Stimulated activated naive CD8-positive, alpha-beta T cell treated with anti-CD3 and anti-CD28 coated beads, Interleukin-15, amount 100 ng/mL, for 72 hours (primary cell): ENCODE data around the gene RAC3.
A peak's percentile ranks its signal among the peaks of the same experiment; 100 is the strongest.
"Not testable (repeated sequence)": the region's sequence is repeated elsewhere in the genome, so short reads cannot be mapped to it uniquely, and the experiment has no call there.

Experiments used
- ATAC-seq: fragments of 150-1000 bp; cut with Tn5 transposase; 2 replicates; pipeline ENCODE4 v1.10.0; 2021; ENCODE audit warnings: mild to moderate bottlenecking, moderate library complexity
- DNase-seq, 2 donors: peaks; one replicate each; pipeline ENCODE4 v3.0.0; 2021 to 2022
- H3K27ac Mint-ChIP-seq, 2 donors: one replicate each; pipeline ENCODE4 v1.8.0; 2022; ENCODE audit warnings: mild to moderate bottlenecking in 2 of 2, mixed read lengths in 2 of 2, moderate library complexity in 2 of 2
- H3K27me3 Mint-ChIP-seq: one replicate; pipeline ENCODE4 v1.8.0; 2022; ENCODE audit warnings: mixed read lengths
- H3K4me1 Mint-ChIP-seq: one replicate; pipeline ENCODE4 v1.8.0; 2022; ENCODE audit warnings: mild to moderate bottlenecking, mixed read lengths
- H3K4me3 Mint-ChIP-seq, 2 donors: one replicate each; pipeline ENCODE4 v1.8.0; 2022; ENCODE audit warnings: mild to moderate bottlenecking in 2 of 2, mixed read lengths in 2 of 2, moderate library complexity in 1 of 2
- H3K9me3 Mint-ChIP-seq, 2 donors: one replicate each; pipeline ENCODE4 v1.8.0; 2022; ENCODE audit warnings: mixed read lengths in 2 of 2

RAC3 gene

GRCh38 chr17:82036634-82037091 lies 5.2 kb downstream of the RAC3 start:
- H3K9me3 Mint-ChIP-seq, result no peaks in the 10 kb centered on the region
- no peaks in the 10 kb centered on the region for H3K27me3 Mint-ChIP-seq
- ATAC-seq (no peak), DNase-seq (no peak)
- peak overlapping the region; percentile 87 to 92 for H3K4me3 Mint-ChIP-seq
- H3K27ac Mint-ChIP-seq, result no peak overlapping the region
- H3K4me1 Mint-ChIP-seq, result peaks cover 33% of the 10 kb centered on the region

DNA sequence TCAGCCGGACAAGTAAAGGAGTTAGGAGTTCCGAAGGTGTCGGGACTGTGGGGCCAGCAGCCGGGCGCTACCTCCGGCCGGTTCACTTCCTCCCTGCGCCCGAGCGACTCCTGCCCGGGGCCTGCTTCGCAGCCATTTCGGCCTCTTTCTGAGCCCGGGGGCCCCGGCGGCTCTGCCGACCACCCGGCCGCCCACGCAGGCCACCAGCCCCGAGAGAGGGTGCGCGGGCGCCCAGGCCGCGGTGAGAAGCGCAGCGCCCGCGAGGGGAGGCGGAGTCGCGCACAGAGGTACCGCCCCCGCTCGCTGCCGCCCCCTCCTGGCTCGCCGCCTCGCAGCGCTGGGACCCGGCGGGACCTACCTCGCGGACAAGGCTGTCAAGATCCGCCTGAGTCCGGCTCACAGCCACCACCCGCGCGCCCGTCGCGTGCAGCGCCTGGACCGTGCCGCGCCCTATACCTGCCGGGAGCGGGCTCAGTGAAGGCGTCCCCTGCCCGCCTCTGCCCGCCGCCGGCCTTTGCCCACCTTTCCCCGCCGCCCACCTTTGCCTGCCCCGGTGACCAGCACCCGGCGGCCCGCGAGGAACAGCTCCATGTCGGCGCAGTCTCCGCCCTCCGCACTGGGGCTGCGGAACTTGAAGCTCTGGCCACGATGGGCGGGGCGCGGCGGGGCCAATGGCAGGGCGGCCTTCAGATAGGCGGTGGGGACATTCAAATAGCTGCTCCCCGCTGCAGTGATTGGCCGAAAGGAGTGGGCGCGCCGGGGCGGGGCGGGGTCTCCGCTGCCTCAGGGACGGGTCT lies 5.8 kb downstream of the RAC3 start, which contains the start of gene DCXR:
Gene DCXR, minus strand, starts transcription at position 606 of the 797 bp plus-strand sequence. Its CDS starts 15 bp downstream, at position 591.
- DNase-seq (peak; percentile 97 to 98), ATAC-seq (peak; percentile 95)
- Mint-ChIP-seq H3K4me1 (peaks cover 33% of the 10 kb centered on the region), H3K9me3 (no peaks in the 10 kb centered on the region), H3K27me3 (no peaks in the 10 kb centered on the region), H3K4me3 (peak within 1 kb of the TSS; percentile 87 to 92), H3K27ac (peak within 1 kb of the TSS; percentile 78 to 79)

- peak overlapping the region; percentile 87 to 92 for H3K4me3 Mint-ChIP-seq
- H3K27me3 Mint-ChIP-seq, result no peaks in the 10 kb centered on the region
- ATAC-seq (no peak), DNase-seq (no peak)
- peaks cover 33% of the 10 kb centered on the region for H3K4me1 Mint-ChIP-seq
- H3K9me3 Mint-ChIP-seq, result no peaks in the 10 kb centered on the region
- peak overlapping the region; percentile 24 to 78 for H3K27ac Mint-ChIP-seq
Observed at GRCh38 chr17:82037889-82038195, 6.4 kb downstream of the RAC3 start.

GRCh38 chr17:82038796-82039409 lies 7.4 kb downstream of the RAC3 start:
- not testable (repeated sequence) for ATAC-seq, DNase-seq, H3K9me3 Mint-ChIP-seq, H3K27ac Mint-ChIP-seq, H3K27me3 Mint-ChIP-seq
- peaks cover 33% of the 10 kb centered on the region for H3K4me1 Mint-ChIP-seq
- H3K4me3 Mint-ChIP-seq, result peak overlapping the region; percentile 24 to 36

DNA sequence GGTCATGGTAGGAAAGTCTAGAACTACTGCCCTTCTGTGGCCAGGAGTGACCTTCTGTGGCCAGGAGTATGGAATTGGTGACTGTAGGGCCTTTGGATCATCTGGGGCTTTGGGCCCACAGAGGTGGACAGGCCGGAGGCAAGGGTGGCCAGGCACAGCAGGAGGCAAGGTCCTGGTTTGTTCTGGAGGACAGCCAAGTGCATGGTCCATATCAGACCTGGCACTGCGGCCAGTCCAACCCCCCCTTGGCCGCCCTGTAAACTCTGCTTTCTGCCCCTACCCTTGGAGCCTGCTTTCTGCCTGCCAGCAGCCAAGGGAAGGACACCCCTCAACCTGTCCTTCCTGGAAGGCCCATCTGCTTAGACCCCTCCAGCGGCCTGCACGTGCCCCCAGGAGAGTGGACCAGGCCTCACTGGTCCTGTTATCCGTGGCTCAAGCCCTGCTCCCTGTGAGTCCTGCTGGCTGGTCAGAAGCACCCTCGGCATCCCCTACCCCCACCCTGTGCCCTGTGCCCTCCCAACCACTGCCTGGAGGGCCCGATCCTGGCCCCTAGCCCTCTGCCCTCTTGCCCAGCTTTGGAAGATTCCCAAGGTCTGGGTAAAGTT lies 8.3 kb downstream of the RAC3 start:
- no peak overlapping the region for H3K27ac Mint-ChIP-seq
- H3K9me3 Mint-ChIP-seq, result no peaks in the 10 kb centered on the region

DNA sequence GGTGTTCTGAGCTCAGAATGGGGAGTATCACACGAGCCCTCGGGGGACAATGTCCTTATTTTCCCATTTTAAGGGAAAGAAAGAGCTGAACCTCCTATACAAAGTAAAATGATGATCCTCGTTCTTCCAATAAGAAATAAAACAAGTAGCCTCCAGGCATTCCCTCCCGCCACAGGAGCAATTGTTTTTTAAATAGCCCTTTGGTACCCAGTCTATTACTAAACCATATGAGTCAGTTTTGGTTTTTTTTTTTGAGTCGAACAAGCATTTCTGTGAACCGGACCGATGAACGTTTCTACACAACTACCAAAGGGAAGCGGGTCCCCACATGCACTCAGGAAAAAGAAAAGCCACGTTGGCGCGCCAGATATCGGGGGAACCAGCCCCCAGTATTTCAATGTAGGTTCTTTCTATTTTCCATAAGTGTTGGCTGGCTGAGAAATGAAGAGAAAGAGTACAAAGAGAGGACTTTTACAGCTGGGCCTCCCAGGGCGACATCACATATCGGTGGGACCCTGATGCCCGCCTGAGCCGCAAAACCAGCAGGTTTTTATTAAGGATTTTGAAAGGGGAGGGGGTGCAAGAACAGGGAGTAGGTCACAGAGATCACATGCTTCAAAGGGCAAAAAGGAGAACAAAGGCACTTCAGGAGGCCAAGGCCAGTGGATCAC lies 9.8 kb downstream of the RAC3 start:
- Mint-ChIP-seq H3K4me1 (peaks cover 23% of the 10 kb centered on the region), H3K27me3 (no peaks in the 10 kb centered on the region), H3K27ac (no peak overlapping the region), H3K4me3 (no peak overlapping the region), H3K9me3 (no peaks in the 10 kb centered on the region)
- no peak for ATAC-seq
- DNase-seq, result no peak

More for the DNA sequence above, 8.3 kb downstream of the RAC3 start:
- H3K4me1 Mint-ChIP-seq, result peaks cover 33% of the 10 kb centered on the region
- no peak for ATAC-seq
- no peak overlapping the region for H3K4me3 Mint-ChIP-seq
- H3K27me3 Mint-ChIP-seq, result no peaks in the 10 kb centered on the region
- no peak for DNase-seq

DNA sequence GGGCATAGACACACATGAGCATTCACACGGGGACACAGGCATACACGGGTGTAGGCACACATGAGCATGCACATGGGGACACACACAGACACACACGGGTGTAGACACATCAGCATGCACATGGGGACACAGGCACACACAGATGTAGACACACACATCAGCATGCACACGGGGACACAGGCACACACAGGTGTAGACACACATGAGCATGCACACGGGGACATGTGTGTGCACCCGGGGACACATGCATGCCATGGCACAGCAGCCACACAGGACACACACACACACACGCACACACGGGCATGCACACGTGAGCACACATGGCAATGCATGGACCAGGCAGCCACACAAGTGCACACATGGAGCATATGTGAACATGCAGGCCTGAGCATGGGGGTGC lies 11.2 kb downstream of the RAC3 start:
- H3K4me1 Mint-ChIP-seq, result peaks cover 16% of the 10 kb centered on the region
- H3K9me3 Mint-ChIP-seq, result no peaks in the 10 kb centered on the region
- H3K4me3 Mint-ChIP-seq, result no peak overlapping the region
- H3K27ac Mint-ChIP-seq, result no peak overlapping the region
- DNase-seq (no peak), ATAC-seq (peak; percentile 40)
- no peaks in the 10 kb centered on the region for H3K27me3 Mint-ChIP-seq

DNA sequence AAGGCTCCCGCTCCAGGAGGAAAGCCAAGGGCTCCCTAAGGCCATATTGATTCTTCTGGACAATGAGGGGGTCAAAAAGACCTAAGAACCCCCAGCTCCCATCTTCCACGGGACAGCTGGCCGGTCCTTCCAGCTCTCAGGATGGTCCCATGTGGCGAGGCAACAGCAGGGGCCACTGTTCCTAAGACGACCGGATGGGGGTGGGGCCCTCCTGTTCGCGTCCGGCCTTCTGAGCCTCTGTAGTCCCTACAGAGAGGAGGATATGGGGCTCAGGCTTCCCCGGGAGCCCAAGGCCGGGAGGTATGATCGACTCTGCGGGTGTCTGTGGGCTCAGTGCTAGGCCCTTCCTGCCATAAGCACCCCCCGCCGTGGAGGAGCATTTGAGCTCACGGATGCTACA lies 12.0 kb downstream of the RAC3 start:
- Mint-ChIP-seq H3K27me3 (no peaks in the 10 kb centered on the region), H3K9me3 (no peaks in the 10 kb centered on the region), H3K4me1 (peaks cover 10% of the 10 kb centered on the region), H3K27ac (no peak overlapping the region), H3K4me3 (no peak overlapping the region)
- DNase-seq, result no peak
- ATAC-seq, result peak; percentile 15

DNA sequence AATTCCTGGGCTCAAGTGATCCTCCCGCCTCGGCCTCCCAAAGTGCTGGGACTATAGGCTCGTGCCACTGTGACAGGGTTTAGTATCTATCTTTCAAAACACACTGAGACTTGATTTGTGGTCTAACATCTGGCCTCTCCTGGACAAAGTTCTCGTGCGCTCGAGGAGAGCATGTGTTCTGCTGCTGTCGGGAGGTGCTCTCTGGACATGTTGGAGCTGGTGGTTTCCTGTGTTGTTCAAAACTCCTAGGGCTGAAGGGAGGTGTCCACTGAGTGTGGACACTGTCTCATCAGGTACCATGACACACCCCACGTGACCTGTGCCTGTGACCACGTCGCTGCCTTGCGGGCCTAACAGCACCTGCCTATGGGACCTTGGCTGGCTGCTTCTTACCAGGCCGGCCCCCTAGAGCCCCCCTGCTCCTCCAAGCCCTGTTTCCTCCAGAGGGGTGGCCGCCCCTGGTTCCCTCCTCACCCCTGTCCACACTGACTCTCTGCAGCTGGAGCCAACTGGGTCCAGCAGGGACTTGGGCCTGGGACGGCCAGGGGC lies 14.5 kb downstream of the RAC3 start:
- H3K27me3 Mint-ChIP-seq, result no peaks in the 10 kb centered on the region
- H3K4me1 Mint-ChIP-seq, result peaks cover 13% of the 10 kb centered on the region
- no peak overlapping the region for H3K4me3 Mint-ChIP-seq
- no peak overlapping the region for H3K27ac Mint-ChIP-seq
- no peaks in the 10 kb centered on the region for H3K9me3 Mint-ChIP-seq
- DNase-seq (no peak), ATAC-seq (no peak)

DNA sequence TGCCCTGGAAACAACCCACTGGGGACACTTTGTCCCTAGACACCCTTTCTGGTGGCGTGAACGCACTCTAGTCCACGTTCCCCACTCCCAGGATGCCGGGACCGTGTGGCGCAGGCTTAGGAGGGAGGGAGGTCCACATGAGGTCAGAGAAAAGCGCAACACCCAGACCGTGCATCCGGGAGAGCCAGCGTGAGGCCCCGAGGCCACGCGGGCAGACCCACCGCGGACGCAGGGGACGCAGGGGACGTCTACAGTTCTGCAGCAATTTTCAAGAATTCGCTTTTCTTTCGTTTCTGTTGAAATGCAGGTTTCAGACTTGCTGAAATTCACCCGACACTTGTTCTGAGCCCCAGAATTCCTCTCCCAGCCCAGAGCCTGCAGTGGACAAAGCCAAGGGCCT lies 15.4 kb downstream of the RAC3 start:
- no peak overlapping the region for H3K27ac Mint-ChIP-seq
- H3K4me1 Mint-ChIP-seq, result peaks cover 14% of the 10 kb centered on the region
- H3K9me3 Mint-ChIP-seq, result no peaks in the 10 kb centered on the region
- ATAC-seq (no peak), DNase-seq (no peak)
- no peaks in the 10 kb centered on the region for H3K27me3 Mint-ChIP-seq
- H3K4me3 Mint-ChIP-seq, result no peak overlapping the region

GRCh38 chr17:82047379-82047778 lies 15.9 kb downstream of the RAC3 start:
- Mint-ChIP-seq H3K4me1 (peaks cover 14% of the 10 kb centered on the region), H3K27ac (peak overlapping the region in 1 of 2 donors; percentile 38), H3K9me3 (no peaks in the 10 kb centered on the region), H3K27me3 (no peaks in the 10 kb centered on the region), H3K4me3 (no peak overlapping the region)
- ATAC-seq, result no peak
- no peak for DNase-seq

DNA sequence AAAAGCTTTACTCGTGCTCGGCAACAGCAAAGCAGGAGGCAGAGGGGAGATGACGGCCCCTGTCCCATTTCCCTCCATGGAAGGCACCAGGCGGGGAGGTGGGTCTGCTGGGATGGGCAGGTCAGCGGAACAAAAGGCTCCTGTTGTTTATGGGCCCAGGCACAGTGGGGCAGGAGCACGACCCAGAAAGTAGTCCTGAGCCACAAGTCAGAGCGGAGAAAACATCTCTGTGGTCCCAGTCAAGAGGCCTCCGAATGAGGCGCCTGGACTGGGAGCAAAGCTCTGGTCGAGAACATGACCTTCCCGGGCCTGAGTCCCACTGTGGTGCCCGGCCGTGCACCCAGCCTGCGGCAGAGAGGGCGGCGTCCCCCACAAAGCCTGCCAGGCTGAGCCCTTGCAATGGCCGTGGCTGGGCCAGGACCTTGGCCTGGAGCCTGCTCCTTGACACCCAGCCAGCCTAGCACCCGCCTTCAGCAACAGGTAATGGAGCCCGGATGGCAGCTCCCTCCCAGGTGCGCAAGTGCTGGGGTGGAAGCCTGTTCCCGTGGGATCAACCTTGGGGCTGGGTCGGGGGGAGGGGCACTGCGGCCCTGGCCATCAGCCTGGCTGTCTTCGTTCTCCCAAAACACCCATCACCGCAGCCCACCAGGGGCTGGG lies 16.6 kb downstream of the RAC3 start:
- DNase-seq (no peak), ATAC-seq (no peak)
- no peak overlapping the region for H3K27ac Mint-ChIP-seq
- no peaks in the 10 kb centered on the region for H3K27me3 Mint-ChIP-seq
- H3K4me1 Mint-ChIP-seq, result peaks cover 19% of the 10 kb centered on the region
- H3K9me3 Mint-ChIP-seq, result no peaks in the 10 kb centered on the region
- H3K4me3 Mint-ChIP-seq, result no peak overlapping the region

DNA sequence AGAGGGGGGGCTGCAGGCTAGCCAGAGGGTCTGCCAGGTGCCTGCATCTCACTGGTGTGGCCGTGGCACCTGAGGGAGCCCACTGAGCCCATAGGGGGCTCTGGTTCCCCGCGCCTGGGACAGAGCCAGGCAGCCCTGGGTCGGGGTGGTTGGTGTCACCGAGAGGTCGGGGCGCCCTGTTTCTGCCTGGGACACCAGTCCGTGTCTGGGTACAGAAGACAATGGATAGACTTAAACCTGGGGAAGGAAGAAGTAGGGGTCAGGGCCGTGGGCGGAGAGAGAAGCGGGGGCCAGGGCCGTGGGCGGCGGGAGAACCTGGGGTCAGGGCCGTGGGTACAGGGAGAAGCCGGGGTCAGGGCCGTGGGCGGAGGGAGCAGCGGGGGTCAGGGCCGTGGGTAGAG lies 17.1 kb downstream of the RAC3 start:
- no peak for DNase-seq
- ATAC-seq, result no peak
- Mint-ChIP-seq H3K9me3 (no peaks in the 10 kb centered on the region), H3K4me1 (peaks cover 24% of the 10 kb centered on the region), H3K27ac (no peak overlapping the region), H3K4me3 (no peak overlapping the region), H3K27me3 (no peaks in the 10 kb centered on the region)

- H3K4me3 Mint-ChIP-seq, result no peak overlapping the region
- H3K27ac Mint-ChIP-seq, result no peak overlapping the region
- H3K9me3 Mint-ChIP-seq, result no peaks in the 10 kb centered on the region
- no peaks in the 10 kb centered on the region for H3K27me3 Mint-ChIP-seq
- no peak for ATAC-seq
- no peak for DNase-seq
- H3K4me1 Mint-ChIP-seq, result peaks cover 30% of the 10 kb centered on the region
Observed at GRCh38 chr17:82049106-82049505, 17.6 kb downstream of the RAC3 start.

- no peak overlapping the region for H3K4me3 Mint-ChIP-seq
- no peaks in the 10 kb centered on the region for H3K9me3 Mint-ChIP-seq
- peaks cover 33% of the 10 kb centered on the region for H3K4me1 Mint-ChIP-seq
- DNase-seq, result no peak
- no peak overlapping the region for H3K27ac Mint-ChIP-seq
- H3K27me3 Mint-ChIP-seq, result no peaks in the 10 kb centered on the region
- no peak for ATAC-seq
Observed at GRCh38 chr17:82049521-82049971, 18.1 kb downstream of the RAC3 start.
